ENCODE measurements around the gene ECHDC3.

ECHDC3 gene

DNA sequence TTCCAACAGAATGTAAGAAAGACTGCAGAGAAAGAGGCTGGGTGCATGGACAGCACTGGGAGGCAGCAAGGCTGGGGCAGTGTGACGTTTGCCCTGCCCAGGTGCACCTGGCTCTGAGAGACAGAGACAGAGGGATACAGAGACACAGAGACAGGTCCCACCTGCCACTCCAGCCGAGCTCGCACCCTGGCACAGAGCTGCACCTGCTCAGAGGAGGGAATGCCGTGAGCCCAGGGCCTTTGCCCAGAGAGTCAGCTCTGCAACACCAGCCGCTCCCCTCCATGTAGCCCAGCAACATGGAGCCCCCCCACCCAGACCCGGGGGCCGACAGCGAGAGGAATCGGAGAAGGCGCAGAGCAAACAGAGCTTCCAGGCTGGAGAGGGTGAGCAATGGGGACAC, 45.7 kb downstream of the ECHDC3 start:
- peak; percentile 28 for DNase-seq

DNA sequence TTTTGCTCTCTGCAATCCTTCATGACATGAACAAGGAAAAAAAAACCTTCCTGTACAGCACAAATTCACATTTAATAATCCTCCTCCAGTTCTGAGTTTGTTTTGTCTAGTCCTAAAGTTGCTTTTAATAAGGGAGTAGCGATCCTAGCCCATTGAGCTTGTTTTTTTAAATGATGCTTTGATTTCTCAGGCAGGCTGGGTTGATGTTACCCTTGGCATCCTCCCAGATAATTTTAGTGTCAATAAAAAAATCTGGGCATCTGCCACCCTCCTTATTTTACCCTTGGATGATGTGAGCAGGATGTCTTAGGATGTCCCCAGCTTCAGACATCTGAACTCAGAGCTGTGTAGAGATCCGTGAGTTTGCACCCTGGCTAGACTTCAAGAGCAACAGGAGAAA, 47.1 kb downstream of the ECHDC3 start:
- no peak for DNase-seq

DNA sequence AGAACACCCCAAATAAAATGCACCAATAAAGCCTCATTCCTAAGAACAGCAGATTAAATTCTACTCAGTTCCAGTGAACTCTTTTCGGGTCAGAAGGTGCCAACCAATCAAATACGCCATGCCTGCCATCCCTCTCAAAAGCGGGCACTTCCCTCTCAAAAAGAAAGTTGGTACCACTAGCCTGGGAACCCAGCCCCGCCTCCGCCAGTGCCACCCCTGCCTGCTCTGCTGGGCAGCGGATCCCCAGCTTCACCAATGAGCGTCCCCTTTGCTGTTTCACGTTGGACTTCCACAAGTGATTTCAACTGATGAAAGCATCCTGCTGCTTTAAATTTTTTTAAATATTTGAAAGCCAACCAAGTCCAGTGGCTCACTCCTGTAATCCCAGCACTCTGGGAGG, 47.8 kb downstream of the ECHDC3 start:
- DNase-seq = no peak

DNA sequence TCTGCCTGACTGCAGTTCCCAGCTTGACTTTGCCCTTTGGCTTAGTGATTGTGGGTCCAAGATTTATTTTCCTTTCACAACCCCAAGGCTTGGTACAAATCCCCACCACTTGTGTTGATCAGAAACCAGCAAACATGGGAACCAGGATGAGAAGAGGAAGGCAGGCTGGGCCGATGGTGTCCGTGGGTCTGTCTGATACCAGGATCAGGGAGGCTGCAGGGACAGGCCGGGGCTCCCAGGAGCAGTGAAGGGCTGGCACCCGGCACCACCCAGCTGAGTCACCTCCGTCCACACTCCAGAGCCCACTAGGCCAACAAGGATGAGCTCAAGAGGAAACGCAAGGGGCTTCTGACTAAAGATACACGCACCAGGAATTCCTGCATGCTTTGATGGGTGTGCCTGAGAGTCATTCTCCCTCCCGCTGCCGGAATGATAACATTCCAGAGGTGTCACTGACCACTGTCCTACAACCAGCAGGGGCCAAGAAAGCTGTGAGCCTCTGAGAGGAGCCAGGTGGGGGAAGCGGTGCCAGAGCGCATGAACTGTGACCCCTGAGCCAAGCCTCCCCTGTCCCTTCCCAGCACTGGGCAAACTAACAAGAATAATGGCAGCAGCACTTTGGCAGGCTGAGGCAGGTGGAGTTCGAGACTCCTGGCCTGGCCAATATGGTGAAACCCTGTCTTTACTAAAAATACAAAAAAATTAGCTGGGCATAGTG, 51.7 kb downstream of the ECHDC3 start:
- DNase-seq = no peak

DNA sequence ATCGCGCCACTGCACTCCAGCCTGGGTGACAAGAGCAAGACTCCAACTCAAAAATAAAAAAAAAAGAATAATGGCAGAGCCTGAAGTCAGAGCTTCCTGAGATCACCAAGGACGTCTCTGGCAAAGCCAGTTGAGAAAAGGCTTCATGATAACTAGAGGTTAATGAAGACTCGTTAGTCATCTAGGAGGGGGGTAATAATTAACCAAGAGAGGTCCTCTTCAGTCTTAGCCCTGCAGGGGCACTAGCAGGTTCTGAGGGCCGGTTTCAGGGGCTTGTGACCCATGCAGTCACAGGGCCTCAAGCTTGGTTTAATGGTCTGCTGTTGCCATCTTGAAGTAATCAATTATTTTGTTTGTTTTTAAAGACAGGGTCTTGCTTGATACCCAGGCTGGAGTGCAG, 52.4 kb downstream of the ECHDC3 start:
- no peak for DNase-seq

DNA sequence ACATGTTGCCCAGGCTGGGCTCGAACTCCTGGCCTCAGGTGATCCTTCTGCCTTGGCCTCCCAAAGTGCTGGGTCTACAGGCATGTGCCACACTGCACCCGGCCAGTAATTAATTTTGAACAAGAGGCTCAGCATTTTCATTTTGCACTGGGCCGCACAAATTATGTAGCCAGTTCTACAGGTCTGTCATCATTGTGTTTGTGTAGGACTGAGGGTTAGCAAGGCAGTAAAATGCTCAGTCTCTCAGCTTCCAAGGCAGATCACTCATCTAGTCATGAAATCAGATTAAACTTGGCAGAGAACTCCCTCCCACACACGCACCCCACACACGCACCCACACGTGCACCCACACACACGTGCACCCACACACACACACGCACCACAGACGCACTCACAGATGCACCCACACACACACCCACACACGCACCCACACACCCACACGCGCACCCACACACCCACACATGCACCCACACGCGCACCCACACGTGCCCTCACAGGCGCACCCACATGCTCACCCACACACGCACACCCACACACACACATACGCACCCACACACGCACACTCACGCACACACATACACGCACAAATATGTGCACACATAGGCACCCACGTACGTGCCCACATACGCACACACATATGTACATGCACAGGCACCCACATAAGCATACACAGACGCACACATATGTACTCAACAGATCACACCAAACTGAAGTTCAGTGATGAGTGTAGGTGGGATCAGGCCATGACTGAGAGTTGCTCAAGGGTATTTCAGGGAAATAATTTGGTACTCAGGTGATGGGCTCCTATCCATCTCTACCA, 53.1 kb downstream of the ECHDC3 start:
- DNase-seq = no peak

DNA sequence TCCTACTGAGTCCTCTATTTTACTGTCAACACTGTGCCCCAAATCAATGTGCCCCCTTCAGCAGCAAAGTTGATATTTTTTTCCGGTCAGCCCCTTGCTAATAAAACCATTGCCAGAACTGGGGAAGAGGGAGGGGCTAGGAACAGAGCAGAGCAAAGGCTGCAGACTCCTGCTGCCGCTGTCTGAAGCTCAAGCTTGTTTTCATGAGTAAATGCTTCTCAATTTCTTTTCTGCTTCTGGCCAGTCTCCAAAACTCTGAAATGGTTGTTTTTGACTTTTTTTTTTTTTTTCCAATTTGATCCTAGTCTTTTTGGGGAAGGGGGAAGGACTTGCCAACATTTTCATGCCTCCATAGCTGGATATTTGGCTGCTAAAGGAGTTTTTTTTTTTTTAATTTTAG, 54.3 kb downstream of the ECHDC3 start:
- DNase-seq = no peak

DNA sequence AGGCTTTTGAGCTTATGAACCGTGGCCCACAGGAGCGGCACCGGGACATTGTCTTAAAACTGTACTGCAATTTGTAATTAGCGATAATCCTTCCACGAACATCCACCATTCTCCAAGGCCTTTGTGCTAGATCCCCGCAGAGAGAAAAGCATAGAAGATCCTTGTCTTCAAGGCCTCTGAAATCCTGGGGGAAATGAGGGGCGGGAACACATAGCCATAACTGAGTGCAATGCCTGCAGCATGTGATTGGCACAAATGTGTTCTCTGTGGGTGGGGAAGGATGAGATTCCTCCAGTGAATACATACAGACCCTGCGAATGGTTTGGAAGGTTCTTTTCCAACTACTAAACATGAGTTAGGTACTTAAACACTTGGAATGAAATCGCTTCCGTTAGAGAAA, 55.1 kb downstream of the ECHDC3 start:
- DNase-seq = no peak

DNA sequence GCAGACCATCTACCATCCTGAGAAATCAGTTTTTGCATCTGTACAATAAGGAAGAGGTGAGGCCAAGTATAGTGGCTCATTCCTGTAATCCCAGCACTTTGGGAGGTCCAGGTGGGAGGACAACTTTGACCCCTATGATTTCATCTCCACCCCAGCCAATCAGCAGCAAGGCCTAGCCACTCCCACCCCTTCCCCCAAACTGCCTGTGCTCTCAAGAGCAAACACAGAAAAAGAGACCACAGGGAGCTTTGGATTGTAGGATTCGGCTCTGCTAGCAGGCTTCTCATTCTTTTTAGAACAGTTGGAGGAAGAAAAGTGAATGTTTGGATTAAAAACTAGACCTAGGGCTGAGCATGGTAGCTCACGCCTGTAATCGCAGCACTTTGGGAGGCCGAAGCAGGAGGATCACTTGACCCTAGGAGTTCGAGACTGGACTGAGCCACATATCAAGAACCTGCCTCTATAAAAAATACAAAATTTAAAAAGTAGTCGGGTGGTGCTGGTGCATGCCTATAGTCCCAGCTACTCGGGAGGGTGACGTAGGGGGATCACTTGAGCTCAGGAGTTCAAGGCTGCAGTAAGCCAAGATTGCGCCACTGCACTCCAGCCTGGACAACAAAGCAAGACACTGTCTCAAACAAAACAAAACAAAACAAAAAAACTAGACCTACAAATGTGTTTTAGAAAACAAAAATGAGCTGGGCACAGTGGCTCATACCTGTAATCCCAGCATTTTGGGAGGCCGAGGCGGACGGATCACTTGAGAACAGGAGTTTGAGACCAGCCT, 55.9 kb downstream of the ECHDC3 start:
- DNase-seq = no peak

DNA sequence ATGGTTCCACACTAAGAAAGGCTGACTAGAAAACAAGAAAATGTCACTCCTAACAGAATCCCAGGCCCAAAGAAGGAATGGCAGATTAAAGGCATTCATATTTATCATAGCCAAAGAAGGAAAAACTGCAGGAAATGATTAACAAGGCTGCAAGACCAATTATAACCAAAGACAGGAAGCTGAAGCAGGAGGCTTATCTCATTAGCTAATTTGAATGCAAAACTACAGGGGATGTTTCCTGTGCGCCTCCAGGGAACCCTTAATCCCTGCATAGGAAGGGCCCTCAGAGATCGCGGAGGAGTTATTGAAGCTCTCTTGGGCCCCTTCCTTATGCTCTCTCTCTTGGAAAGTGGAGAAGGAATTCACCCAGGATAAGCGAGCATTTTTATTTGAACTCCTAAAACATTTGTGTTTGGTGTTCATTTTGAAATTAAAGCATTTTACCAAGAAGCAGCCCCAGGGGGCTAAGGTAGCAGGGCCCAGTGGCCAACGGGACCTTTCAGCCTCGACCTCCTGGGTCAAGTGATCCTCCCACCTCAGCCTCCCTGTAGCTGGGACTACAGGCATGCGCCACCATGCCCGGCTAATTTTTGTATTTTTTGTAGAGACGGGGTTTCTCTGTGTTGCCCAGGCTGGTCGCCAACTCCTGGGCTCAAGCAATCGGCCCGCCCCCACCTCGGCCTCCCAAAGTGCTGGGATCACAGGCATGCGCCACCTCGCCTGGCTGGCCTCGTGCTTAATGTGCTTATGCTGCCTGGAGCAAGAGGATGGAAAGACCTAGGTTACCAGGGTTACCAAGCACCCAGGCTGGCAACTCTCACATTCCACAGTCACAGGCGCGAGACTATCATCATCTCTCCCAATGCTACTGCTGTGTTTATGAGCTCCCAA, 56.9 kb downstream of the ECHDC3 start:
- peak; percentile 60 for DNase-seq

DNA sequence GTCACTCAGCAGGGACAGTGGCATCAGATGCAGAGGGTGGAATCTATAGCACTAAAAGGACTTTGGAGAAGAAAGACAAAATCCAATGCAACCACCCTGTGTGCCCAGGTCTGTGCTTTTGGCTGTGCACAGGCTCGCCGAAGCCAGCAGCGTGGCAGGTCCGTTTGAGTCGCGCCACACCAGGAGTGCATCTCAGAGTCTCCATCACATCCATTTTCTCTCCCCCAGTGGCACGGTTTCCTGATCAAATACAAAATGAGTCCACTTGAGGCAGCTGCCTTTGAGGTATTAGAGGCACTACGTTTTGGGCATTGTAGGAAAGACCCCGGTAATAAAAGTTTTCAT, 57.5 kb downstream of the ECHDC3 start:
- DNase-seq = no peak

DNA sequence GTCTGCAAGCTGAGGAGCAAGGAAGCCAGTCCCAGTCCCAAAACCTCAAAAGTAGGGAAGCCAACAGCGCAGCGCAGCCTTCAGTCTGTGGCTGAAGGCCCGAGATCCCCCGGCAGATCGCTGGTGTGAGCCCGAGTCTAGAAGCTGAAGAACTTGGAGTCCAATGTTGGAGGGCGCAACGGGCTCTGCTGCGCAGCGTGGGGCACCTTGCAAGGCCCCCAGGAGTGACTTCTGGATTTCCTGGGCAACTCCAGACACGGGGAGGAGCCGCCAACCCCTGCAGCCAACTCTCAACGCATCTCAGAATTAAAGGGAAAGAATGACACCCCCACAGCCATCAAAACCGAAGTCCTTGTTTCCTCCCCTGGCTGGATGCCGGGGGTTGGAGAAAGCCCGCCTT, 62.2 kb downstream of the ECHDC3 start:
- no peak for DNase-seq

DNA sequence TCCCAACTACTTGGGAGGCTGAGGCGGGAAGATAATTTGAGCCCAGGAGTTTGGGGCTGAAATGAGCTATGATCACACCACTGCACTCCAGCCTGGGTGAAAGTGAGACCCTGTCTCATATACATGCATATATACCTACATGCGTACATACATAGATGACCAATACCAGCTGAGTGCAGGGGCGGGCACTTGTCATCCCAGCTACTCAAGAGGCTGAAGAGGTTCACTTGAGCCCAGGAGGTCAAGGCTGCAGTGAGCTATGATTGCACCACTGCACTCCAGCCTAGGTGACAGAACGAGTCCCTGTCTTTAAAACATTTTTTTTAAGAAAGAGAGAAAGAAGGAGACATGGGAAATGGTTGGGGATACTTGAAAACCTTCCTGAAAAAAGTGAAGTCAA, 63.6 kb downstream of the ECHDC3 start:
- DNase-seq = no peak

DNA sequence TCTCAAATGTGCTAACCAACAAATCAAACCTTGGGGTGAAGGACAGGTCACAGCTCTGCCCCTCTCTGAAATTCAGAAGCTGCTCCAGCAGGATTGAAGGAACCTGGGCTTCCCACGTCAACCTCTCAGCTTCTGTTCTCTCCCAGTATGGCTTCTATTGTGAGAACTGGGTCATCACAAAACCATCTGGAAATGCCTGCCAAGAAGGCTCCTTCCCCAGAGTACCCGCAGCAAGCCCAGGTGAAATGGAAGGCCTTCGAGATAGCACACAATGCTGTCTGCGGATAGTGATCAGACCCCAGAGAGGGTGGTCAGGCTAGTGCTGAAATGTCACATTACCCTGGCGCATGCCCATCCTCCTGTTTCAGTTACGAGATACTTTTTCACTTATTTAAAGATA, 64.5 kb downstream of the ECHDC3 start:
- DNase-seq = no peak

DNA sequence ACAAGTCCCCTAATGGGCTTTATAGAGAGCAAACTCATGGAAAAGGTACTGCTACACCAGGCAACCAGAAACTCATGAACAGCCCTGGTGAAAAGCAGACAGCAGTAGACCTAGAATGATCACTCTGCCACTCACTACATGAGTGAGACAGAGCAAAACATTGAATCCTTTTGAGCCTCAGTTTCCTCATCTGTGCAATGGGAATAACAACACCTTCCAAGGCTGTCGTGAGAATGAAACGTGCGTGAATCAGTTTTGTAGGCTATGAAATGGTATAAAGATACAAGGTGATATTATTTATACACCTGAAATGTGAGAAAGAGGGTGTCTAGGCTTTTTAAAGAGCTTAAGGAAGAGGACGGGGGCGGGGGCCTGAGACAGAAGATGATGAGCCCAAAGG, 66.6 kb downstream of the ECHDC3 start:
- no peak for DNase-seq

DNA sequence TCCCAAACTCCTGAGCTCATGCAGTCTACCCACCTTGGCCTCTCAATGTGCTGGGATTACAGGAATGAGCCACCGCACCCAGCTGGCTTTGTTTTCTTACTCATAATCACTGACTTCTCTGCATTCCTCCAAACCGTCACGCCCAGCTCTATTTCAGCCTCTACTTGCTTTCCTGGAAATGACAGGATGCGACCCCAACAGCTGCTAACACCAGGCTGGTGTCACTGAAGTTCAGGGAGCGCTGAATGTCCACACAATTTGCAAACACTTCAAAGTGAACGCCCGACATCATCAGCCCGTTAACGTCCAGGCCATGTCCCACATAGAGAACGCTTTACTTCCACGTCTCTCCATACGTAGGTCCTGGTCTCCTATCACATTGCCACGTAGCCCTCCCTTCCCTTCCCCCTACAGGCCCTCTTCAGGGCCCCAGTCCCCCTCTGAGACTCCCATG, 68.2 kb downstream of the ECHDC3 start:
- DNase-seq = no peak

DNA sequence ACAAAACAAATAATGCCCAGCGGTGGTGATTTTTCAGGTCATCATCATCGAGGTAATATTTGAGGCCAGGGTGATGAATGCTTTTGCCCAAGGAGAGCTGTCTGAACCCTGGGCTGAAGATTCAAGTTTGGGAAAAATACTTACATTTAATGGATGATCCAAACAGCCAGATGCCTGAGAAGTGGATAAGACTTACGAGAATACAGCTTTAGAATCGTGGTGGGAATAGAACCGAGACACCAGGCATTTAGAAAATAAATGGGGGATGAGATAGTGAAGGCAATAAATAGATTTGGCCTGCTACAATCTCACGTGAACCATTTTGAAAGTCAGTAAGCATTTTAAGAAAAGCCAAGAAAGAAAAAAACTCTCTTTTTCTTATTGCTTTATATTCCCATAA, 68.8 kb downstream of the ECHDC3 start:
- DNase-seq = no peak

DNA sequence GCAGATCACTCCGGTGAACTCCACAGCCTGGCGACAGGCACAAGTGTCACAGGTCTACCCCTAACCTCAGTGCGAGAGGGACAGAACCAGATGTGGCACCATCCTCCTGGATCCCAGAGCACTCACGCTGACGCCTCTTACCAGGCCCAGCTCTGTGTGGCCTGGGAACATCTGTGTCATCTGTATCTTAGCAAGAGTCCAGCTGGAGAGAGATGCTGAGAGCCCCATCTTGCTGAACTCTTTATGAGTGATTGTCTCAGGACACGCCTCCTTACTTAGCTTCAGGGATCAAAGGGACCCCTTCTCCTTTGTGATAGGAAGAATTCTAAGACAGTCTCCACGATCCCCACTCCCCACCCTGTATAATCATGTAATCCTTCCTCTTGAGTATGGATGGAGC, 71.0 kb downstream of the ECHDC3 start:
- no peak for DNase-seq
